OCI-LY3 (cell line): ENCODE results near the gene ITGA7.

Experiments
- H2AFZ ChIP-seq: fragments of 200-600, 300-600 bp; shearing (Covaris generic); 2 replicates; pipeline ENCODE4 v1.6.0; 2014; ENCODE audit warnings: antibody characterized with exemption, low read depth, low read length
- H3K27ac ChIP-seq: fragments of 200-600, 300-600 bp; sonication (generic); 2 replicates; pipeline ENCODE4 v1.5.1; 2014; ENCODE audit warnings: mild to moderate bottlenecking, low read length, moderate library complexity, mixed read lengths
- H3K27me3 ChIP-seq: fragments of 200-600, 300-600 bp; sonication (generic); 2 replicates; pipeline ENCODE4 v1.6.1; 2014; ENCODE audit warnings: low read depth, low read length, mixed read lengths
- H3K36me3 ChIP-seq: fragments of 200-600, 300-600 bp; sonication (generic); replicated peaks from 2 replicates; pipeline ENCODE3; 2014; ENCODE audit warnings: low read depth, low read length, mixed read lengths
- H3K4me1 ChIP-seq: fragments of 300-600, 200-600 bp; sonication (generic); 2 replicates; pipeline ENCODE4 v1.6.1; 2014; ENCODE audit warnings: low read length, mixed read lengths
- H3K4me2 ChIP-seq: fragments of 200-600, 300-600 bp; sonication (generic); 2 replicates; pipeline ENCODE4 v1.6.1; 2014; ENCODE audit warnings: low read length, mixed read lengths
- H3K4me3 ChIP-seq: fragments of 300-600, 200-600 bp; sonication (generic); 2 replicates; pipeline ENCODE4 v1.5.1; 2014; ENCODE audit warnings: antibody characterized with exemption, mild to moderate bottlenecking, low read length, moderate library complexity
- H3K79me2 ChIP-seq: fragments of 300-600, 200-600 bp; shearing (Covaris generic); 2 replicates; pipeline ENCODE4 v1.6.1; 2014; ENCODE audit warnings: mild to moderate bottlenecking, low read length, mixed read lengths
- H3K9ac ChIP-seq: fragments of 300-600, 200-600 bp; shearing (Covaris generic); 2 replicates; pipeline ENCODE4 v1.6.0; 2014; ENCODE audit warnings: mild to moderate bottlenecking, low read length, moderate library complexity
- H3K9me3 ChIP-seq: fragments of 200-600, 300-600 bp; shearing (Covaris generic); 2 replicates; pipeline ENCODE4 v1.6.1; 2014; ENCODE audit warnings: low read length, mixed read lengths; ENCODE audit not compliant: insufficient read depth
- H4K20me1 ChIP-seq: fragments of 200-600, 300-600 bp; sonication (generic); 2 replicates; pipeline ENCODE4 v1.6.1; 2016; ENCODE audit warnings: low read length, mixed read lengths; ENCODE audit not compliant: insufficient read depth
- EZH2phosphoT487 ChIP-seq: fragments of 200-600 bp; shearing (Covaris generic); IDR thresholded peaks from 2 replicates; pipeline ENCODE4 v1.6.1; 2018; ENCODE audit warnings: antibody characterized with exemption, mixed run types, low read depth
- TF ChIP-seq, protein P1 (sequence below): fragments of 200-600, 300-600 bp; sonication (generic); IDR thresholded peaks from 2 replicates; pipeline ENCODE4 v1.5.1; 2014; ENCODE audit warnings: antibody characterized with exemption, low read length, low read depth

ITGA7 gene

DNA sequence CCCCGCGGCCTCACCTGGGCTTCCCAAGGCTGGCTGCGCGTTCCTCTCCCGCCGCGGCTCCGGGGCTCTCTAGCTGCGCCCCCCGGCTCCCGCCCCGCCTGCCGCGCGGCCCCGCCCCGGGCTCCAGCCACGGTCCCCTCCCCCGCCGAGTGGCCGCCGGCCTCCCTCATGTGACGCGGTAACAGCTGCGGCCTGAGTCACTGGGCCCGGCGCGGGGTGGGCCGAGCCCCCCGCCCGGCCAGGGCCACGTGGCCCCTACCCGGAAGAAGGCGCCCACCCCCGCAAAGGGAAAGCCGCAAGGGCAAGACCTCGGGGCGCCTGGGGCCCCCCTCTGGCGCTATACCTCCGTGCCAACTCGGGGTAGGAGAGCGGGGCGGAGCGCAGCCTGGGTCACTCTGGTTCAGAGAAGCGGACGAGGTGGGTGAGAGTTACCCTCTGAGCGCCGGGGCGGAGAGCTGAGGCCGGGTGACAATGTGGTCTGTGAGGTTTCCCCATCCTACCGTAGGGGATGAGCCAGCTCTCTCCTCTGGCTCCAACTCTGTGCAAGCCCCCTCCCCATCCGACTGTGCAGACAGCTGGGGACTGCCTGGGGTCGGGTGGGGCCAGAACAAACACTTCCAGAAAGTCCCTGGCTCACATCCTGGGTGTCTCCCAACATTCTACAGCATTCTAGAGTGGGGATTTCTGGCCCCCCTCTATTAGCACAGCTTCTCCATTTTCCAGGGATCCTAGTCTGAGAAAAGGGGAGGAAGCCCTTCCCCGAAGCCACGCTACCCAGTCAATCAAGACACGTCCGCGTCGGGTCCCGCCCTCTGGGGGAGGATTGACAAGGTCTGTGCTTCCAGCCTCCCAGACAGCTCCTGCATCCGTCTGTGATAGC, 21.5 kb upstream of the ITGA7 start, which contains the start of gene CD63:
Gene CD63, minus strand, starts transcription at position 71 of the 880 bp plus-strand sequence. CDS start 668 bp downstream, outside the sequence.
- Histone ChIP-seq H3K27ac (peak within 1 kb of the TSS; percentile 24; the same call in 1 of the 2 replicates), H4K20me1 (no peaks in the 10 kb centered on the region), H3K4me1 (peaks cover 15% of the 10 kb centered on the region), H3K9ac (peak within 1 kb of the TSS; percentile 88), H3K9me3 (no peaks in the 10 kb centered on the region), H3K4me2 (peak within 1 kb of the TSS; percentile 93), H2AFZ (peak within 1 kb of the TSS; percentile 56), H3K79me2 (peaks cover 13% of the 10 kb centered on the region), H3K36me3 (peaks cover 3% of the 10 kb centered on the region), H3K4me3 (peak within 1 kb of the TSS; percentile 87), H3K27me3 (no peaks in the 10 kb centered on the region)
- no peak for TF ChIP-seq EZH2phosphoT487
- TF ChIP-seq, protein P1, sequence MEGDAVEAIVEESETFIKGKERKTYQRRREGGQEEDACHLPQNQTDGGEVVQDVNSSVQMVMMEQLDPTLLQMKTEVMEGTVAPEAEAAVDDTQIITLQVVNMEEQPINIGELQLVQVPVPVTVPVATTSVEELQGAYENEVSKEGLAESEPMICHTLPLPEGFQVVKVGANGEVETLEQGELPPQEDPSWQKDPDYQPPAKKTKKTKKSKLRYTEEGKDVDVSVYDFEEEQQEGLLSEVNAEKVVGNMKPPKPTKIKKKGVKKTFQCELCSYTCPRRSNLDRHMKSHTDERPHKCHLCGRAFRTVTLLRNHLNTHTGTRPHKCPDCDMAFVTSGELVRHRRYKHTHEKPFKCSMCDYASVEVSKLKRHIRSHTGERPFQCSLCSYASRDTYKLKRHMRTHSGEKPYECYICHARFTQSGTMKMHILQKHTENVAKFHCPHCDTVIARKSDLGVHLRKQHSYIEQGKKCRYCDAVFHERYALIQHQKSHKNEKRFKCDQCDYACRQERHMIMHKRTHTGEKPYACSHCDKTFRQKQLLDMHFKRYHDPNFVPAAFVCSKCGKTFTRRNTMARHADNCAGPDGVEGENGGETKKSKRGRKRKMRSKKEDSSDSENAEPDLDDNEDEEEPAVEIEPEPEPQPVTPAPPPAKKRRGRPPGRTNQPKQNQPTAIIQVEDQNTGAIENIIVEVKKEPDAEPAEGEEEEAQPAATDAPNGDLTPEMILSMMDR = no peak

DNA sequence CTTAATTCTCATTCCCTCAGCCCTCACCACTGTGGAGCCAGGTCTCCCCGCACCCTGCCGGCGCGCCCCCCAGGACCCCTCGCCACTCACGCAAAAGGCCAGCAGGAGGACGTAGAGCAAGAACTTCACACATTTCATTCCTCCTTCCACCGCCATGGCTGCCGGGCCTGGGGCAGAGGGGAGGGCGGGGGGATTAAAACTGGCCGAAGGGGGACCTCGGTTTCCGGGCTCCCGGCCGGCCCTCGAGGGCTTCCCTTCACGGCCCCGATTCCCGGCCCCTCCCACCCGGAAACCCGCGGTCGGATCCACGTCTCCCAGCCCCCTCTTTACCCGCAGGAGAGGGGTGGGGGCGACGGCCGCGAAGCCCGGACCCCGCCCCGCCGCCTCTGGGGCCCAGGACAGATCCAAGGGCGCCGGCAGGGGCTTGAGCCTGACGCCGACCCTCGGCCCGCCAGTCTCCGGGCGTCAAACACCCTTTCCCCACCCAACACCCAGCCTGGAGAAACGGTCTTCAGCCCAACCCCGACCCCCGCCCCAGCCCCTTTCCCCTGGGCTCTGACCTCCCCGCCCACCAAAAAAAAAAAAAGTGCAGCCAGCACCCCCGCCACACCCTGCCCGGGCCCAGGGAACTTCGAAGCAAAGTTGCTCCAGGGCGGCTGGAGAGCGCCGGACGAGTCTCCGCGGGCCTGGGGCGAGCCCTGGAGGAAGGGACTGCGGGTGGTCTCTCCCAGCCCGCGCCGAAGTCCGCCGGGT, 20.7 kb upstream of the ITGA7 start:
- H3K27ac ChIP-seq = peak overlapping the region; percentile 24; the same call in 1 of the 2 replicates
- H3K9ac ChIP-seq = peak overlapping the region; percentile 88
- H3K79me2 ChIP-seq = peaks cover 13% of the 10 kb centered on the region
- H3K36me3 ChIP-seq = peaks cover 7% of the 10 kb centered on the region
- TF ChIP-seq, protein P1 = no peak
- no peak for TF ChIP-seq EZH2phosphoT487
- no peaks in the 10 kb centered on the region for H3K9me3 ChIP-seq
- no peaks in the 10 kb centered on the region for H3K27me3 ChIP-seq
- no peaks in the 10 kb centered on the region for H4K20me1 ChIP-seq
- peak overlapping the region; percentile 87 for H3K4me3 ChIP-seq
- peak overlapping the region; percentile 93 for H3K4me2 ChIP-seq
- peaks cover 15% of the 10 kb centered on the region for H3K4me1 ChIP-seq
- H2AFZ ChIP-seq = no peak overlapping the region

DNA sequence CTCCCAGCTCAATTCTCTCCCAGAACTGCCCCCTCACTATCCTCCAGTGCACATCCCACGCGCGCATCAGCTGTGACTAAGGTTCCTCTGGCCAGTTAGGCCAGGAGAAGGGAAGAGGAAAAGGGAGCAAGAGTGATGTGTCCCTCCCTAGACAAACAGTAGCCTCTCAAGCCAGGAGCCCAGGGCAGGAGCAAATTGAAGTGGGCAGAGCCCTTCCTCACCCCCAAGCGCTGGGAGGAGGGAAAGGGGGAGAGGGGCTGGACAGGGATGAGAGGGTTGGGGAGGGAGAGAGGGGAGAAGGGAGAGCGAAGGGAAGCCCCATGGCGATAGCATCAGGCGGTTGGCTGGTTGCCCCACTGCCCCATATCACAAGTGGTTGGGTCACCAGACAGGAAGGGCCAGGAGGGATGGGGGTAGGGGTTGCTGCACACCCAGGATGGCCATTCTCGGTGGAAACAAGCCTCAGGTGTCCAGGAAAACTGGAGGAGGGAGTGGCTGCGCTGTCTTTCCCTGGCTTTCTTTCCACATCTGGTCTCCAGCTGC, 20.0 kb upstream of the ITGA7 start:
- TF ChIP-seq EZH2phosphoT487 = no peak
- TF ChIP-seq, protein P1 = no peak

More for the DNA sequence above, 20.0 kb upstream of the ITGA7 start:
- peak overlapping the region; percentile 93 for H3K4me2 ChIP-seq
- peaks cover 7% of the 10 kb centered on the region for H3K36me3 ChIP-seq
- H3K4me1 ChIP-seq = peaks cover 15% of the 10 kb centered on the region
- H3K4me3 ChIP-seq = peak overlapping the region; percentile 87
- no peaks in the 10 kb centered on the region for H3K27me3 ChIP-seq
- no peak overlapping the region for H2AFZ ChIP-seq
- no peaks in the 10 kb centered on the region for H3K9me3 ChIP-seq
- no peak overlapping the region for H3K27ac ChIP-seq
- peaks cover 13% of the 10 kb centered on the region for H3K79me2 ChIP-seq
- peak overlapping the region; percentile 88 for H3K9ac ChIP-seq
- H4K20me1 ChIP-seq = no peaks in the 10 kb centered on the region
